ENCODE data around the gene CXorf58.
"Not testable (repeated sequence)": the region's sequence is repeated elsewhere in the genome, so short reads cannot be mapped to it uniquely, and the experiment has no call there.

Gene CXorf58

GRCh38 chrX:23954396-23954795, 46.6 kb downstream of the CXorf58 start:
- DNase-seq, result no peak

GRCh38 chrX:23959781-23960180, 52.0 kb downstream of the CXorf58 start:
- no peak for DNase-seq

GRCh38 chrX:23964191-23964590, 56.4 kb downstream of the CXorf58 start:
- no peak for DNase-seq

GRCh38 chrX:23965630-23966029, 57.8 kb downstream of the CXorf58 start:
- DNase-seq, result not testable (repeated sequence)

GRCh38 chrX:23978491-23978890, 70.7 kb downstream of the CXorf58 start:
- DNase-seq, result no peak

- DNase-seq, result no peak
These were observed 72.2 kb downstream of the CXorf58 start for GRCh38 chrX:23980011-23980441.

DNA sequence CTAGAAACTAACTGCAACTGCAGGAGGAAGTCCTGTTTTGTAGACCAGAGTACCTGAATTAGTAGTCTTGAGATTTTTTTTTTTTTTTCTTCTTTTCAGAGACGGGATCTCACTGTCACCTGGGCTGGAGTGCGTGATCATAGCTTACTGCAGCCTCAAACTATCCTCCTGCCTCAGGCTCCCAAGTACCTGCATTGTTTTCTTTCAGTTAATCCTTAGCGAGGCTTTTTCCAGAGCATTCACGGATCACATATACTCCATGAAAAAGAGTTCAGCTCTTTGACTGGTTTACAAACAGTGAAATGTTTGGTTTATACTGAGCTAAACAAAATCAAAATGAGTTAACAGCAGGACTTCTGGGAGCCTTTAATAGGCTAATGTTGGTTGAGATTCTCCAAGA, 73.4 kb downstream of the CXorf58 start:
- DNase-seq, result no peak

DNA sequence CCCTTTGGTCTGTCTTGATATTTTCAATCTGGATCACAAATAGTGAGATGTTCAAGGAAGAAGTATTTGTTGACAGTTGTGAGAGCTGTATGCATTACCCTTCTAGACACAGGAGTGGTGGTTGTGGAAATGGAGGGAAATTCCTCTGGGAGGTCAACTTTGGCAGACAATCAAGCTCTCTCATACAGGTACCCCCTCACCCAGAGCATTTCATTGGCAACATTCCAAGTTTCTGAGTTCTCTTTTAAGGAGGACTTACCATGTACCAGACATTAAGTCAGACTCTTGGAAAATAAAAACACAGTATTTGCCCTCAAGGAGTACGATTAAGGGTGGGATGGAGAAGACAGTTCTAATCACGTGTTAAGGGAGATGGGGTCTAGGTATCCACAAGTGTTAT, 73.9 kb downstream of the CXorf58 start:
- no peak for DNase-seq

GRCh38 chrX:23982891-23983290, 75.1 kb downstream of the CXorf58 start:
- no peak for DNase-seq

Measured in activated CD4-positive, CD25-positive, alpha-beta regulatory T cell treated with anti-CD3 and anti-CD28 coated beads, Interleukin-2, amount 50 U/mL, for 72 hours (primary cell).